ENCODE results near the gene DIS3L2.

- TF ChIP-seq, protein P1, sequence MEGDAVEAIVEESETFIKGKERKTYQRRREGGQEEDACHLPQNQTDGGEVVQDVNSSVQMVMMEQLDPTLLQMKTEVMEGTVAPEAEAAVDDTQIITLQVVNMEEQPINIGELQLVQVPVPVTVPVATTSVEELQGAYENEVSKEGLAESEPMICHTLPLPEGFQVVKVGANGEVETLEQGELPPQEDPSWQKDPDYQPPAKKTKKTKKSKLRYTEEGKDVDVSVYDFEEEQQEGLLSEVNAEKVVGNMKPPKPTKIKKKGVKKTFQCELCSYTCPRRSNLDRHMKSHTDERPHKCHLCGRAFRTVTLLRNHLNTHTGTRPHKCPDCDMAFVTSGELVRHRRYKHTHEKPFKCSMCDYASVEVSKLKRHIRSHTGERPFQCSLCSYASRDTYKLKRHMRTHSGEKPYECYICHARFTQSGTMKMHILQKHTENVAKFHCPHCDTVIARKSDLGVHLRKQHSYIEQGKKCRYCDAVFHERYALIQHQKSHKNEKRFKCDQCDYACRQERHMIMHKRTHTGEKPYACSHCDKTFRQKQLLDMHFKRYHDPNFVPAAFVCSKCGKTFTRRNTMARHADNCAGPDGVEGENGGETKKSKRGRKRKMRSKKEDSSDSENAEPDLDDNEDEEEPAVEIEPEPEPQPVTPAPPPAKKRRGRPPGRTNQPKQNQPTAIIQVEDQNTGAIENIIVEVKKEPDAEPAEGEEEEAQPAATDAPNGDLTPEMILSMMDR (IDR thresholded peaks at IDR 0.05; ENCODE audit: control extremely low read depth in 1 of 3, insufficient read depth in 1 of 3, low read depth in 1 of 3, low read length in 3 of 3), result no peak
- no peak for TF ChIP-seq RXRA (IDR thresholded peaks at IDR 0.05; ENCODE audit: insufficient read depth, low read depth, low read length)
- no peak for TF ChIP-seq RAD21 (IDR thresholded peaks at IDR 0.05 in 1 of 2, conservative IDR thresholded peaks at IDR 0.05 in 1 of 2; ENCODE audit: low read depth in 2 of 2, low read length in 2 of 2)
- TF ChIP-seq, protein P2, sequence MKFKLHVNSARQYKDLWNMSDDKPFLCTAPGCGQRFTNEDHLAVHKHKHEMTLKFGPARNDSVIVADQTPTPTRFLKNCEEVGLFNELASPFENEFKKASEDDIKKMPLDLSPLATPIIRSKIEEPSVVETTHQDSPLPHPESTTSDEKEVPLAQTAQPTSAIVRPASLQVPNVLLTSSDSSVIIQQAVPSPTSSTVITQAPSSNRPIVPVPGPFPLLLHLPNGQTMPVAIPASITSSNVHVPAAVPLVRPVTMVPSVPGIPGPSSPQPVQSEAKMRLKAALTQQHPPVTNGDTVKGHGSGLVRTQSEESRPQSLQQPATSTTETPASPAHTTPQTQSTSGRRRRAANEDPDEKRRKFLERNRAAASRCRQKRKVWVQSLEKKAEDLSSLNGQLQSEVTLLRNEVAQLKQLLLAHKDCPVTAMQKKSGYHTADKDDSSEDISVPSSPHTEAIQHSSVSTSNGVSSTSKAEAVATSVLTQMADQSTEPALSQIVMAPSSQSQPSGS (IDR thresholded peaks at IDR 0.05; ENCODE audit: low read length), result no peak
- TF ChIP-seq POLR2A (IDR thresholded peaks at IDR 0.05; ENCODE audit: control extremely low read depth in 1 of 2, low read depth in 2 of 2, low read length in 2 of 2), result no peak
- TF ChIP-seq YY1 (IDR thresholded peaks at IDR 0.05; ENCODE audit: low read depth, low read length), result no peak
- no peak for TF ChIP-seq EZH2 (IDR thresholded peaks at IDR 0.05; ENCODE audit: low read depth, low read length, severe bottlenecking)
- TF ChIP-seq ASH2L (IDR thresholded peaks at IDR 0.05; ENCODE audit: low read length), result no peak
These were observed 13.5 kb downstream of the DIS3L2 start for GRCh38 chr2:231975001-231975400.

All from H1 (cell line).